ENCODE data around the gene KCNK3. TPM values are rescaled to one million over a fixed set of nuclear protein-coding genes. Genes with fewer than 3 reads are reported as not detected.

KCNK3 gene
- total and polyA plus RNA-seq, 2 donors (not counting 1 experiment from before 2014, with no cell fraction given) = under 0.01 TPM; not detected in 1

DNA sequence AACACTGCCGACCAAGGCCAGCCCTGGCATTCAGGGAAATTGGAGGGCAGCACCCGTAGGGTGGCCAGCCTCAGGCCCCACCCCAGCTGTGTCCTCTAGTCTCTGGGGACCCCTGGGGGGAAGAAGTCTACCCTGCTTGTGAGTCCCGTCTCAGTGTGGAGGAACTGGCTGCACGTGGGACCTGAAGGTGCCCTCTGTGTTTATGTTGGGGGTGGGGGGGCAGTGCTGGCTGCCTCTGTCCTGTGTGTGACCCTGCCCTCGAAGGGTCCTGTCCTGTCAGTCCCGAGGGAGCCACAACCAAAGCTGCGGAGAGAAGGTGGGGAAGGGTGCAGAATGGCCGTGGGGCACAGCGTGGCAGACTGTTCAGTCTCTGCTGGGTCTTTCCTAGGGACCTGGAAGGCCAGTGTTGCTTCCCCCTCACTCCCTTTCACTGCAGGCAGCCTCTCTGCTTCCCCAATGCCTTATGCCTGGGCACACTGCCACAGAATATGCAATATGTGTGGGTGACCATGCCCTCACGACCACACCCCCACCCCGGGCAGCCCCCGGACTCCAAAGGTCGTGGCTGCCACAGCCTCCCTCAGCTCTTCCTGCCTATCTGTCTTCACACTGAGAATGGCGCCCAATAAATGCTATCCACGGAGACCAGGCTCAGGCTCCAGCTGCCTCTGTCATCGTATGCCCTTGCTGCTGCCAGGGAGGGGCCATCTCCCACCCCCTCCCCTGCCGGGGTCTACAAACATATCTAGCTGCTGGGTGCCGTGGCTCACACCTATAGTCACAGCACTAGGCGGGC is 38.2 kb downstream of the KCNK3 start:
- no peaks in the 10 kb centered on the region for H3K9me3 ChIP-seq (ENCODE audit: control insufficient read depth, insufficient read depth, low read depth, low read length)
- H4K20me1 ChIP-seq (ENCODE audit: control insufficient read depth, extremely low read depth, insufficient read depth, low read length) = no peaks in the 10 kb centered on the region
- no peak overlapping the region for H2AFZ ChIP-seq (ENCODE audit: low read length)
- H3K36me3 ChIP-seq (ENCODE audit: control insufficient read depth, insufficient read depth, low read length) = no peaks in the 10 kb centered on the region
- H3K9ac ChIP-seq (ENCODE audit: insufficient read depth, low read length) = no peak overlapping the region
- no peaks in the 10 kb centered on the region for H3K79me2 ChIP-seq (ENCODE audit: control insufficient read depth, insufficient read depth, low read length)
- H3K4me1 ChIP-seq (ENCODE audit: control insufficient read depth, extremely low read depth, insufficient read depth, low read length) = peaks cover 3% of the 10 kb centered on the region
- H3K27ac ChIP-seq (ENCODE audit: insufficient read depth, low read length) = no peak overlapping the region
- TF ChIP-seq, protein P1, sequence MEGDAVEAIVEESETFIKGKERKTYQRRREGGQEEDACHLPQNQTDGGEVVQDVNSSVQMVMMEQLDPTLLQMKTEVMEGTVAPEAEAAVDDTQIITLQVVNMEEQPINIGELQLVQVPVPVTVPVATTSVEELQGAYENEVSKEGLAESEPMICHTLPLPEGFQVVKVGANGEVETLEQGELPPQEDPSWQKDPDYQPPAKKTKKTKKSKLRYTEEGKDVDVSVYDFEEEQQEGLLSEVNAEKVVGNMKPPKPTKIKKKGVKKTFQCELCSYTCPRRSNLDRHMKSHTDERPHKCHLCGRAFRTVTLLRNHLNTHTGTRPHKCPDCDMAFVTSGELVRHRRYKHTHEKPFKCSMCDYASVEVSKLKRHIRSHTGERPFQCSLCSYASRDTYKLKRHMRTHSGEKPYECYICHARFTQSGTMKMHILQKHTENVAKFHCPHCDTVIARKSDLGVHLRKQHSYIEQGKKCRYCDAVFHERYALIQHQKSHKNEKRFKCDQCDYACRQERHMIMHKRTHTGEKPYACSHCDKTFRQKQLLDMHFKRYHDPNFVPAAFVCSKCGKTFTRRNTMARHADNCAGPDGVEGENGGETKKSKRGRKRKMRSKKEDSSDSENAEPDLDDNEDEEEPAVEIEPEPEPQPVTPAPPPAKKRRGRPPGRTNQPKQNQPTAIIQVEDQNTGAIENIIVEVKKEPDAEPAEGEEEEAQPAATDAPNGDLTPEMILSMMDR (conservative IDR thresholded peaks at IDR 0.05 in 1 of 2, IDR thresholded peaks at IDR 0.05 in 1 of 2; ENCODE audit: low read depth in 1 of 2, low read length in 2 of 2) = no peak
- TF ChIP-seq EZH2 (IDR thresholded peaks at IDR 0.05; ENCODE audit: low read length, missing control alignments) = no peak
- DNase-seq (ENCODE audit: low read depth in 2 of 2) = no peak
- no peak overlapping the region for H3K4me3 ChIP-seq (replicated peaks in 1 of 4; ENCODE audit: control extremely low read depth in 1 of 4, insufficient read depth in 1 of 4, low read depth in 3 of 4, low read length in 4 of 4)
- H3K4me2 ChIP-seq (ENCODE audit: extremely low read depth, insufficient read depth, low read length) = no peak overlapping the region
- peaks cover 3% of the 10 kb centered on the region for H3K27me3 ChIP-seq (ENCODE audit: control insufficient read depth, insufficient read depth, low read length)

GRCh38 chr2:26731714-26732113 is 39.2 kb downstream of the KCNK3 start:
- no peak overlapping the region for H2AFZ ChIP-seq (ENCODE audit: low read length)
- no peak overlapping the region for H3K4me2 ChIP-seq (ENCODE audit: extremely low read depth, insufficient read depth, low read length)
- TF ChIP-seq EZH2 (IDR thresholded peaks at IDR 0.05; ENCODE audit: low read length, missing control alignments) = no peak
- TF ChIP-seq, protein P1 (conservative IDR thresholded peaks at IDR 0.05 in 1 of 2, IDR thresholded peaks at IDR 0.05 in 1 of 2; ENCODE audit: low read depth in 1 of 2, low read length in 2 of 2) = no peak
- no peaks in the 10 kb centered on the region for H4K20me1 ChIP-seq (ENCODE audit: control insufficient read depth, extremely low read depth, insufficient read depth, low read length)
- H3K27ac ChIP-seq (ENCODE audit: insufficient read depth, low read length) = no peak overlapping the region
- no peaks in the 10 kb centered on the region for H3K79me2 ChIP-seq (ENCODE audit: control insufficient read depth, insufficient read depth, low read length)
- DNase-seq (ENCODE audit: low read depth in 2 of 2) = no peak
- H3K36me3 ChIP-seq (ENCODE audit: control insufficient read depth, insufficient read depth, low read length) = no peaks in the 10 kb centered on the region
- peaks cover 3% of the 10 kb centered on the region for H3K27me3 ChIP-seq (ENCODE audit: control insufficient read depth, insufficient read depth, low read length)
- H3K4me3 ChIP-seq (replicated peaks in 1 of 4; ENCODE audit: control extremely low read depth in 1 of 4, insufficient read depth in 1 of 4, low read depth in 3 of 4, low read length in 4 of 4) = no peak overlapping the region
- peaks cover 6% of the 10 kb centered on the region for H3K4me1 ChIP-seq (ENCODE audit: control insufficient read depth, extremely low read depth, insufficient read depth, low read length)
- no peaks in the 10 kb centered on the region for H3K9me3 ChIP-seq (ENCODE audit: control insufficient read depth, insufficient read depth, low read depth, low read length)
- no peak overlapping the region for H3K9ac ChIP-seq (ENCODE audit: insufficient read depth, low read length)

DNA sequence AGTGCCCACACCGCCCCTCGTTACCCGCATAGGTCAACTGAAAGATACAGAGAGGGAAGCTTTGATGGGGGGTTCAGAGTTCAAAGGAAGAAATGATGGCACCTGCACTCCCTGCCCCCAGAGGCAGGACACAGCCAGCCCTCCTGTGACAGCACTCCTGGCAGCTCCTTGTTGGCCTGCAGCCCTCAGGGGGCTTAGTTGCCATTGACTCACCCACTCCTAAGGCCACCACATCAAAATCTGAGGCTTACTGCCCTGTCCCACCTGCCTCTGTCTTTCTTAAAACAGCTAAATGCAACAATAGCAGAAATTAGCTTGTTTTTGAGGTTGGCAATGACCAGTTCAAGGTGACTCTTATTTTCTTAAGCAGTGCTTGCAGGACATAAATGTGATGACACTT is 39.9 kb downstream of the KCNK3 start:
- no peaks in the 10 kb centered on the region for H3K36me3 ChIP-seq (ENCODE audit: control insufficient read depth, insufficient read depth, low read length)
- H3K79me2 ChIP-seq (ENCODE audit: control insufficient read depth, insufficient read depth, low read length) = no peaks in the 10 kb centered on the region
- DNase-seq (ENCODE audit: low read depth in 2 of 2) = no peak
- H4K20me1 ChIP-seq (ENCODE audit: control insufficient read depth, extremely low read depth, insufficient read depth, low read length) = no peaks in the 10 kb centered on the region
- no peak overlapping the region for H3K9ac ChIP-seq (ENCODE audit: insufficient read depth, low read length)
- no peak overlapping the region for H3K4me3 ChIP-seq (replicated peaks in 1 of 4; ENCODE audit: control extremely low read depth in 1 of 4, insufficient read depth in 1 of 4, low read depth in 3 of 4, low read length in 4 of 4)
- H2AFZ ChIP-seq (ENCODE audit: low read length) = no peak overlapping the region
- peaks cover 6% of the 10 kb centered on the region for H3K4me1 ChIP-seq (ENCODE audit: control insufficient read depth, extremely low read depth, insufficient read depth, low read length)
- no peak overlapping the region for H3K4me2 ChIP-seq (ENCODE audit: extremely low read depth, insufficient read depth, low read length)
- no peaks in the 10 kb centered on the region for H3K9me3 ChIP-seq (ENCODE audit: control insufficient read depth, insufficient read depth, low read depth, low read length)
- peaks cover 3% of the 10 kb centered on the region for H3K27me3 ChIP-seq (ENCODE audit: control insufficient read depth, insufficient read depth, low read length)
- TF ChIP-seq, protein P1 (conservative IDR thresholded peaks at IDR 0.05 in 1 of 2, IDR thresholded peaks at IDR 0.05 in 1 of 2; ENCODE audit: low read depth in 1 of 2, low read length in 2 of 2) = no peak
- no peak for TF ChIP-seq EZH2 (IDR thresholded peaks at IDR 0.05; ENCODE audit: low read length, missing control alignments)
- H3K27ac ChIP-seq (ENCODE audit: insufficient read depth, low read length) = no peak overlapping the region
